Amygdala (tissue), 56 donors: ENCODE measurements around the gene LRMDA.
"Not testable (repeated sequence)": the region's sequence is repeated elsewhere in the genome, so short reads cannot be mapped to it uniquely, and the experiment has no call there.

Experiments used
- DNase-seq, 56 donors: peaks; one replicate each; lab custom pipeline; 2025; lab: John Stamatoyannopoulos, UW

LRMDA gene

DNA sequence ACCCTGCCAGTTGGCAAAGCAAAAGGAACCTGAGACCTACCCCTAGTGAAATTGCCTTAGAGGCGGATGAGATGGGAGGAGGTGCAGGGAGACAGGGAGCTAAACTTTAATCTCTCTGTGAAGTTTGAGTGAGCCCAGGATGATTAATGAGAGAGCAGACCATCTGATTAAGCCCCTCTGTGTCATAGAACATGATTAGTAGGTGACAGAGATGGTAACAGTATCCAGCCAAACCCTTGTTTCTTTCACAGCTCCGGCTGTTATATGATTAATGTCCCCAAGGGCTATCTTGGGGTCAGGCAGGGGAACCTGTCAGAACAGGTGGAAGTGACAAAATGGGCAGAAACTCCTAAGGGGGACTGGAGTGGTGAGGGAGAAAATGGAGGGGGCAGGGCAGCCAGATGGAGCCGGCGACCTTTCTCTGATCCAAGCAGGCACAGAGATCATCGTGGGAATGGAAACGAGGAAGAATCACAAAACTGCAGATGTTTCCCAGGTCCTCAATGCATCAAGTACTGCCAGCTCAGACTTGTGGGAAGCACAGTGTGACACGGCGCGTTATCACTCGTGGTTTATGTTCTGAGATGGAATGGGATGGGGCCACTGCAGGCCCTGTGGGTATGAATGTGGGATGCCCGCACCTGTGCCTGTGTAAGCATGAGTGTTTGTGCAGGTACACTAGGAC is 684.2 kb downstream of the LRMDA start:
- DNase-seq = no peak

DNA sequence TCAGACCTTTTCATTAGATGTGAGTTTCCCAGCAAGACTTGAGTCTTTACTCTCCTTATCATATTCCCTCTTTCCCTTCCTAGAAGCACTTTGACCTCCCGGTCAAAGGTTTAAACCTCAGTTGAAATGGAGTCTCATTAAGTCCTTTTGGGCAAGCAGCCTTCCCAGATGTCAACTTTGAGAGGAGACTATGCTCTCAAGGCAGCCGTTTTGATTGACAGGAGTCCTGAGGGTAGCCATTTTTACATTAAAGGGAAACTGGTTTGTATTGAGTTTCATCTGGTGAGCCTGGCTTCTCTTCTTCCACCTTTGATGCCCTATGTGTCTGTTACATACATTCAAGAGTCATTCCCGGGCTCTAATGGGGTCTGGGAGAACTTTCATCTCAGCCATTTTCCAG is 685.1 kb downstream of the LRMDA start:
- DNase-seq = no peak

DNA sequence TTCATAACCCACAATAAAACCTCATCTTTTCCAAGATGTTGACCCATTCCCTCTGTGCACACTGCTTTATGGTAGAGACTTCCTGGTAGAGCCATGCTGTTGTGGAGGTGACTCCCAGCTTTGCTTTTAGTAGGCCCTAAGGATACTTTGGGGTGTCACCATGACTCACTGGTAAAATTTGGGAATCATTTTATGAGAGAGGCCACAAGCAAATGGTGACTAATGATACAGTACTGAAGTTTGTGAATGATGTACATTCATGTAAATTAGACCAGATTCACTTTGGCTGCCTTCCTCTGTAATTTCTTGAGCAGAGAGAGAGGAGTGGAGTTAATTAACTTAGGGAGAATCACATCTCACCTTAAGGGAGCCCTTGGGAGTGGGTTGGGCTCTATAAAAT is 686.5 kb downstream of the LRMDA start:
- DNase-seq = no peak

DNA sequence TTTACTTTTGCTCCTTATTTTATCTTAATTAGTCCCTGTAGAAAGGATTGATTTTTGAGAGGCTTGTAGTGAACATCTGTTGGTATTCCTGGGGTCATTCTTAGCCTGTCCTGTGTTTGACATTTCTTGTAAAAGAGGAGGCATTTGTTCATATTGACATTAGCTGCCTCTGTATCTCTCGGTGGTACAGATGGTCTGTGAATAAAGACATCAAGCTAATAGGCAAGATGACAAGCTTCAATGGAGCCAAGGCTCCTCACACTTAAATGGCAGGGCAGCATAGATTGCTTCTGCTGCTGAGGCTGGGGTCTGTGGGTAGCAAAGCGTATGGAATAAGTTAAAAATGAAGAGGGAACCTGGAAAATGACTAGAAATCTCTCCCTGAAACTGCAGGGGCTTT is 687.6 kb downstream of the LRMDA start:
- DNase-seq = no peak

DNA sequence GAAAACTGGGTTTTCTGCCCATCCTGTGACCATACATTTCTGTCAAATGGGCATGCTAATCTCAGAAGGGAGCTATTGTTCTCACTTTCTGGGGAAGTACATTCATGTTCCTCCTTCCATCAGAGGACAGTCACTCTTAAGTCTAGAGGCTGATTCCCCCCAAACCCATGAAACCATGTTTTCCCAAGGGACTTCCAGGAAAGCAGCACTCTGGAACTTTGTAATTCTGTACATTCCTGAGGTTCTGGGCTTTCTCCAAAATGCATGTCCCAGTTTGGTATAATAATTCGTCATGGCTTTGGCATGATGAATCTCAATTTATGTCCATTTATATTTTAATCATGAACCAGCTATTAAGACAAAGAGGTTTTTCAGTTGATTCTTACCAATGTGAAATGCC is 688.1 kb downstream of the LRMDA start:
- DNase-seq = no peak

DNA sequence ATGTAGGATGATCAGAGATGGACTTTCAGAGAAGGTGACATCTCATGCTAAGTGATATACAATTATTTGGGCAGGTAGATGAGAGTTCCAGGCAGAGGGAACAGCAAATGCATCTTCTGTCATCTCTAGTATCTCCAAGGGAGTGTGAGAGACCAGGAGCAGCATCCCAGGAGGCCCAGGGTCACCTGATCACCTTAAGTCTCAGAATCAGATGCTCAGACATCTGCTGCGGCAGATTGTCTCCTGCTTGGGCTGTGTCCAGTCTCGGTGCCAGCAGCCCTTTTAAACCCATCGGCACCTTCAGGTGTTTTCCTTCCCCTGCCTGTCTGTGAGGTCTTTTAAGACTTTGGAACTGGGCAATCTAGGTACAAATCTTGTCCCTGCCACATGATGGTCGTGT is 690.6 kb downstream of the LRMDA start:
- DNase-seq = no peak

DNA sequence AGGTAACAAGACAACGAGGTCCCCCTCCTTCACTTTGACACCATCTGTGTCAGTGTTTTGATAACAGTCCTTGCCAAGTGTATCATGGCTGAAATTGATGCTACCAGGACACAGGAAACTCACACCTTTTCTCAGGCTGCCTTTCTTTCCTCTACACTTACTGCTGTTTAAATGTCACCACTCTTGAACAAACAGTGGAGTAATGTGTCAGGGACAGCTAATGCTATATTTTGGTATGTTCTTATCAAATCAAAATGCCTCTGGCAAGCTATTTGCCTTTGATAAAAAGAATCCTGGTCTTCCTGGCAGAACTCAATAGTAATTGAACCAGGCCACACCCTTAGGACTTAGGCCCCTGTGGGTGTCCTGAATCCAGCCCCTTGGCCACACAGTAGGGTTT is 692.9 kb downstream of the LRMDA start:
- DNase-seq = no peak

DNA sequence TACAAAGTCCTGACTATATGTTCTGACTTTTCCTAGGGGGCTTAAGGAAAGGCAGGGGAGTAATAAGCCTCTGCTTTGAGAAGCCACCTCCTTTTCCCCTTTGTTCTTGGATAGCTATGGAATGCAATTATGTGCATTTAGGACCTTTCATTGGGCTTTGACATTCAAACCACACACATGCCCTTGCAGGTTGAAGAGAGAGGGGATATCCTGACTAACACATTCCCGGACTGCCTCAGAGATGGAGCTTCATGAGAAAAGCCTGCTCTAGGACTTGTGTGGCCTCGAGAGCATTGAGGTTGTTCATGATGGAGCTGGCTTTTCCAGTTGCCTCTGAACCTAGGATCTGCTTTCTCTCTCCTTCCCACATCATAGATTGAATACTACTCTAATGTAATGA is 694.5 kb downstream of the LRMDA start:
- DNase-seq = no peak

DNA sequence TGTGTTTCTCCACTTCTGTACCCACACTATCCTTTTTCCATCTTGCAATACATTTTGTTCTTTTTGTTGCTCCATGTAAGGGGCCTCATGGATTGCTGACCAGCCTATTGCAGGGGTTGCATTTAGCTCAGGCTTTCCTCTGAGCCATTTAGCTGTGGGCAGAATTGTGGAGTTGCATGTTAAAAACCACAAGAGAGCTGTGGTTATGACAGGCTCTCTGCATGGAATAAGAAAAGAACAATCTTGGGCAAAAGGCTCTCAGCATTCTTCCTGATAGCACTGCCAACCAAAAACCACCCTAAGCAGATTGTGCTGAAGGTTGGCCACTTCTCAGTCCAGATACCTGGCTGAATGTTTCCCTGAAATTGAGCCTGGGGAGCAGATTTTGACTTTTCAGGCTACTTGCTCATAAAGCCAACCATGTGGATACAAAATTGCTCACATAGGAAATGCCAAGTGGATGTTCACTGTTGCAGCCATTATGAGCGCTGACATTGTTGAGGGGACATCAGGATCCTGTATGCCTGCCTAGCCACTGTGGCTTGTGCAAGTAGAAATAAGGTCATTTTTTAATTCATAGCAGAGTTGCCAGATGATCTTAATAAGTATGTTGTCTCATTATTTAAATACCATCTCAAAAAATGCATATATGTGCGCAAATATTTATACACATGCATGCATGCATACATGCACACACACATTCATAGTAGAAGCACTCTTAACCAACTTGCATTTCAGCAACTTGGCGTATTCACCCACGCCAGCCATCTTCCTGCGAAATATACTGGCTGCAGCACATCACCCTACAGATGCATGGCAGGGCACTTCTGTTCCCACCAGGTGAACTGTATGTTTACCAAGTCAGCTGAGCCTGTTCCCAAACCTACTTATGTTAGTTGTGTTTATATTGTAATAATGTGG is 695.4 kb downstream of the LRMDA start:
- no peak for DNase-seq

DNA sequence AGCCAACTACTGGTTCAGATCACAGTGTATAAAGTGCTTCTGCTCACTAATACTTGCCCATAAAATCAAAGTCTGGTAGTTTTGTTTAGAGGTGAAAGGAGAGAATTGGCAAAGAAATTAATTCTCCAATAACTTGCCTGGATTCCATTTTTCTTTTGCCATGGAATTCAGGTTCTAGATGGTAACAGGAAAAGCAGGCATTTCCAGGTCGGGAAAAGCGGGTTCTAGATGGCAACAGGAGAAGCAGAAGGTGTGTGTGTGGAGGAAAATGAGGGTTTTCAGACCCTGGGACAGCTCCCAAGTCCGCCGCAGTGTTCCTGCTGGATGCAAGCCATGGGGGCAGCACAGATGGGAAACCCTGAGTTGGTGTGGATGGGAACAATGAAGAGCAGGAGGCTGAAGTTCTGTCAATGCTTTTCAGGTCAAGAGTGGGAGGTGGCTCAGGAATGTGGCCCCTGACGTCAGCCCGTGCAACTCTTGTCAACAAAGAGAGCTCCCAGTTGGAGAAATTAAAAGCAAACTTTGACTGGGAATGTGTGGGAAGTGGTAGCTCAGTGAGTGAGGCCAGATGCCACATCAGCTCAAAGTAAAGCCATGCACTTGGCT is 696.7 kb downstream of the LRMDA start:
- DNase-seq = no peak

DNA sequence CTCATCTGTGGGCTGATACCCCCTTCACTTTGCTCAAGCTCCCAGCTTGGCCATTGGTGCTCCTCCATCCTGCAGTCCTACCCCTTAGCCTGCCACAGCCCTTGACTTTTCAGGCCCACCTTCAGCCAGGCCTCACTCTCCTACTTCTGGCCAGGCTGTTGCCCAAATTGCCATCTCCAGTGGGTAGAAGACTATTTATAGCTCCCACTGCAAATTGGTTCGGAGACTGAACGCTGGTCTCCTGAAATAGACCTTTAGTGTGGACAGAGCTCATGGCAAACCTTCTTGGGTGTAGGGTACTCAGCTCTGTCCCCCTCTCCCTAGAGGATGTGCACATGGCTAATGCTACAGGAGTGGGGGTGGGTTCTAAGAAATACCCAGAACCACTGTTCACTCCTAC is 697.8 kb downstream of the LRMDA start:
- no peak for DNase-seq

DNA sequence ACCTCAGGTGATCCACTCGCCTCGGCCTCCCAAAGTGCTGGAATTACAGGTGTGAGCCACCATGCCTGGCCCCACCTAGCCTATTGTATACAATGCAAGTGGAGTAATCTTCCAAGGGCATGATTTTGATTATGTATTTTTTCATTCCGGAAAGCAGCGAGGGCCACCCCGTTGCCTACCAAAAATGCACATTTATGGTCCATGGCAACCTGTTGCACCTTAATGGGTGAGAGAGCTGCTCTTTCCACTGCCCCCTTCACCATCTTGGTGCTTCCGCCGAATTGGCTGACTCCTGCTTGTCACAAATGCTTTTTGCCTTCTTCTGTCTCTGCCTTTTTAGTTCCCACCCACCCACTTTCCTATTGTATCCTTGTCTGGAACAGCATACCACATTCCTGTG is 699.5 kb downstream of the LRMDA start:
- no peak for DNase-seq

DNA sequence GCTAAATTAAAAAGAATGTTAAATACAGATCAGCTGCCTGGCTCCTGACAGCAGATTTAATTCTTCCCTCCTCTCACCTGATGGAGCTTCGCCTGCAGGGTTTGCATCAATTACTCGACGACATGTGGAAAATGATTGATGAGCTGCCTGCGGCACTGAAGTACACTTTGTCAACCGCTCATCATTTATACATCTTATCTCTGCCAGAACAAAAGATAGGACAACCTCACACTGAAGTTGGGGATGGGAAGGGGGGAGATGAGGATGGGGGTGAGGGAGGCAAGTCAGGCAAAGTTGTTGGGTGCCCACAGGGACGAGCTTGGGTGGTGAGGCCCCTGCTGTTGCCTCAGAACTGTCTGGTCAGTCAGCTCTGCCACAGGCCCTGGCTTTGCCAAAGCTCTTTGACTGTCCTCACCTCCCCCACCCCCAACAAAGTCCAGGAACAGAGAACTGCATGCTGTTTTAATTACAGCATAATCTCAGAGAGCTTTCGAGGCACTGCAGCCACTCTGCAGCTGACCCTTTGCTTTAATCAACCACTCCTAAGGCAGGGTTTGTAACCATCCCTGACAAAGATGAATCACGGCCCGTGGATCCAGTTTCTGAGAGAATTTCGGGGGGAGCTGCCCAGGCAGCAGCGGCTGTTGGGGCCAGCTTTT is 702.3 kb downstream of the LRMDA start:
- DNase-seq = no peak

DNA sequence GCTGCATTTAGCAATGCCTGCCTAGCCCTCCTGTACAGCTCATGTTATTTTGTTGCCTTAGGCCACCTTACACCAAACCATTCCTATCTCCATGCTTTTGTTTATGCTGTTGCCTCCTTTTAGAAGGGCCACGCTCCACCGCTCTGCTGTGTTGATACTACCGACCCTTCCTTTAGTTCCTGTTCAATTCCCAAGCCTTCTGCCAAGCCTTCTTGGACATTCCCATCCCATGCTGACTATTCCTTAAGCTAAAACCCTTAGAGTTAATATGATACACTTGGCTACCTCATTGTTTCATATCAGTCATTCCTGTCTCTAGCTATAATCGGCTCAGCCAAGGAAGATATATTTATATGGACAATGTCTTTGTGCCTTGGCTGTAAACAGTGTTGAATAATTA is 705.5 kb downstream of the LRMDA start:
- DNase-seq = no peak

DNA sequence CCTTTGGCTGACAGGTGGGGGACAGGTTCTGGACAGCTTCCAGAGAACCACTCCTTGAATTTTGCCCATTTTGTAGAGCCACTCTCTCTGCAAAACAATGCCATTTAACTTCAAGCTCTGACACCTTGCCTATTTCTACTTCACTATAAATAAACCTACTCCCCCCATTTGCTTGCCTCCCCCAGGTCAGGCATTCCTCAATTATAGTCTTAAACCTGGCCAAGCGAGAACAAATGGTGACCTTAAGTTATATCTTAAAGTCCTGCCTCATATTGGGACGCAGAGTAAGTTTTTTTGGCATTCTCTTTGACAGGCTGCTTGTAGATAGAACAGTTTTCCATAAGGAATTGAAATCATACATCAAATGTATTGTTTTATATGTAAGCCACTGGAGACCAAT is 706.9 kb downstream of the LRMDA start:
- no peak for DNase-seq

DNA sequence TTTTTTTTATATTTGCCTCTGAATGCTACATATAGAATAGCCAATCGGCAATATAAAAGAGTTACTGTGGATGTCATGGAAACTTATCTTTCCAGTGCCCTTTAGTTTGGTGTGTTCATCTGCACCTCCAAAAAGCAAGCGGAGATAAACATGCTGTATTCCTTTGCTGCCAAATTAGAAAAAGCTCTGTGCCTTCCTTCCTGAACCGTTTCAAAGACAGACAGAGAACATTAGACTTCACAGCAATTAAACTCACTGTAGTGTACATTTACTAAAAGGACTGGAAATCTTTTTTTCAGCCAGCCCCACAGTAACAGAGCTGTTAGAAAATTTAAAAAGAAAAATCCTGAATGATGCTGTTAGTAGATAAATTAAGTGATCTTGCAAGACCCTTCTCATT is 707.5 kb downstream of the LRMDA start:
- DNase-seq = no peak

DNA sequence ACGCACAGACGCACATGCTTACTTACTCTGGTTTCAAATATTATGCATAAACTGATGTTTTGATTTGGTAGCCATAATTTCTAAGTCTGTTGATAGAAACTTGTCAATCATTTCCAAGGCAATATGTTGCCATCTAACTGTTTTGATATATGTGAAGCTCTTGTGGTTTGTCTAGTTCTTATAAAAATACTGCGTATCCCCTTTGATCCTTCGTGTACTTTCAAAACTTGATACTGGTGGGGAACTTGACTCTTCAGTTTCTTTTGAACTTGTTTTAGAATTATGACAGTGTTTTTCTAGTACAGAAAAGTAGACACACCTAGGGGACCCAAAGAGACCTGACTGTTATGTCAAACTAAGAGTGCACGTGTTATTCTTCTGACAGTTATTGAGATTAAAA is 708.0 kb downstream of the LRMDA start:
- no peak for DNase-seq

DNA sequence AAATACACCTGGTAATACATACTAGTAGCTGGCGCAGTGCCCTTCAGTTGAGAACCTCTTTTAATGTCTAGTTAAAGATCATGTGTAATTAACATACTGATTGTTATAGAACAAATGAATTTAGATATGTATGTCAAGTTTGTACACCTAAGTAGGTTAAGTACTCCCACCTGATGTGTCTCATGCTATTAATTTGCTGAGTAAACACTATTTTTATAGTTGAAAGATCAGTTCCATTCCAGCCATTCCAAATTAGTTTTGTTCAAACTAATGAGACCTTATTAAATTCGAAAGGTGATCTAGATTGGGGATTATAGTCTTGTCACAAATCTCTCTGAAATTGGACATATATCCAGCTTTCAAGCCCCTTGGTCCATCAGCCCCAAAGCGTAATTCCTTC is 710.0 kb downstream of the LRMDA start:
- DNase-seq = no peak

DNA sequence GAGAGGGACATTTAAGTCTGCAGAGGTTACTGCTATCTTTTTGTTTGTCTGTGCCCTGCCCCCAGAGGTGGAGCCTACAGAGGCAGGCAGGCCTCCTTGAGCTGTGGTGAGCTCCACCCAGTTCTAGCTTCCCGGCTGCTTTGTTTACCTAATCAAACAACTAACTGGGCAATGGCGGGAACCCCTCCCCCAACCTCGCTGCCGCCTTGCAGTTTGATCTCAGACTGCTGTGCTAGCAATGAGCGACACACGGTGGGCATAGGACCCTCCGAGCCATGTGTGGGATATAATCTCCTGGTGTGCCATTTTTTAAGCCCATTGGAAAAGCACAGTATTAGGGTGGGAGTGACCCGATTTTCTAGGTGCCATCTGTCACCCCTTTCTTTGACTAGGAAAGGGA is 716.8 kb downstream of the LRMDA start:
- DNase-seq = not testable (repeated sequence)

DNA sequence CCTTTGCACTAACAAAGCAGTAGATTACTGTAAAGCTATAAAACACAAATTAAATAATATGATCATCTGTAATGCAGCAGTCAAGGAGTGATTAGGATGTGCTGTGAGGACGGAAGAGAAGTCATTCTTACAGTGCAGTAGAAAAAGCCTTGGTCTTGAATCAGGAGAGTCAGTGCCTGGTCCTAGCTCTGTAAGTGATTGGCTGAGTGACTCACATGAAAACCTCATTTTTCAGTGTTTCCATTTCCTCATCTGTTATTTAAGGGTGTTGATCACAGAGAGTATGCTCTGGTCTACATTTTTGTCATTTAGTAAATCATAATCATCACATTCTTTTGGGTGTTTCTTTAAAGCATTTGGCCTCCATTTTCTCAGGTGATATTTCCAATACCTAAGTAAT is 717.8 kb downstream of the LRMDA start:
- no peak for DNase-seq

DNA sequence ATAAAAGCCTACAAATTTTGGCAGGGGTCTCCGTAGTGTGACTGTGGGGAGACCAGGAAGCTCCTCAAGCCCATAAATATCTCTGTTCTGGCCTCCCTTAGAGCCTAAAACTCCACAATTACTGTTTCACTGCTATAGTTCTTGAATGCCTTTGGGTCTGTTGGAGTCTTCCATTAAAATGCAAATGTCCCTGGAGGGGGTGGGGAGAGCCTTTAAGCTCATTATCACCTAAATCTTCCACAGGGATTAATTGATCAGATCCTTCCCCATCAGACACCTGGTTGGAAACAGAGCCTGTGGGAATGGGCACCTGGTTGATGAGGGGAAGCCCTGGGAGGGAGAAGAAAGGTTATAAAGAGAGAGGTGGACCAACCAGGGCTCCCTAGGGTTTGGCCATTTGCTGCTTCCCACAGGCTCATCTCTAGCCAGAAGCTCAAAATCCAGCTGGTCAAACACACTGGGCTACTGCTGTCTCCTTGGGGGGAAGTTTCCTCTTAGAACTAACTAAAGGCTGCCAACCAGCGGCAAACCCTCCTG is 718.2 kb downstream of the LRMDA start:
- no peak for DNase-seq
